DMS53 (cell line): ENCODE results near the gene NFKB2.

Source experiments
- DNase-seq: peaks from one replicate; lab custom pipeline; 2025; lab: John Stamatoyannopoulos, UW

NFKB2 gene

GRCh38 chr10:102422545-102423129 lies 27.1 kb downstream of the NFKB2 start:
- peak; percentile 95 for DNase-seq

- DNase-seq = no peak
These were observed 28.0 kb downstream of the NFKB2 start for GRCh38 chr10:102423372-102423968.

GRCh38 chr10:102424145-102424544 lies 28.6 kb downstream of the NFKB2 start:
- DNase-seq = no peak

GRCh38 chr10:102424916-102425315 lies 29.4 kb downstream of the NFKB2 start:
- DNase-seq = no peak

GRCh38 chr10:102425444-102425843 lies 29.9 kb downstream of the NFKB2 start:
- no peak for DNase-seq

- no peak for DNase-seq
These were observed 31.3 kb downstream of the NFKB2 start for GRCh38 chr10:102426803-102427287.

GRCh38 chr10:102429468-102429867 lies 34.0 kb downstream of the NFKB2 start:
- DNase-seq = no peak

- peak; percentile 52 for DNase-seq
These were observed 36.1 kb downstream of the NFKB2 start for GRCh38 chr10:102431452-102432124.

- DNase-seq = peak; percentile 99
These were observed 36.9 kb downstream of the NFKB2 start, which contains the start of gene CUEDC2 for GRCh38 chr10:102432162-102432950. CUEDC2 (minus strand) TSS chr10:102432574; CDS start chr10:102425188, 7,386 bp downstream.

- DNase-seq = no peak
These were observed 38.1 kb downstream of the NFKB2 start for GRCh38 chr10:102433619-102434046.

- DNase-seq = no peak
These were observed 39.1 kb downstream of the NFKB2 start for GRCh38 chr10:102434394-102435132.

GRCh38 chr10:102435133-102435497 lies 39.6 kb downstream of the NFKB2 start:
- DNase-seq = no peak

GRCh38 chr10:102435529-102436233 lies 40.2 kb downstream of the NFKB2 start:
- DNase-seq = no peak

GRCh38 chr10:102436312-102436711 lies 40.8 kb downstream of the NFKB2 start:
- no peak for DNase-seq

GRCh38 chr10:102437515-102437914 lies 42.0 kb downstream of the NFKB2 start:
- no peak for DNase-seq

- DNase-seq = no peak
These were observed 42.9 kb downstream of the NFKB2 start for GRCh38 chr10:102438374-102438773.

- DNase-seq = no peak
These were observed 49.3 kb downstream of the NFKB2 start for GRCh38 chr10:102444851-102445250.

GRCh38 chr10:102449321-102450123 lies 54.0 kb downstream of the NFKB2 start:
- peak; percentile 95 for DNase-seq

GRCh38 chr10:102450124-102450373 lies 54.5 kb downstream of the NFKB2 start:
- no peak for DNase-seq

GRCh38 chr10:102450374-102451104 lies 55.0 kb downstream of the NFKB2 start:
- DNase-seq = peak; percentile 98
